GM21576 (cell line): ENCODE data around the gene EXTL1.
"Not testable (repeated sequence)": the region's sequence is repeated elsewhere in the genome, so short reads cannot be mapped to it uniquely, and the experiment has no call there.

Source experiments
- ATAC-seq: cut with Tn5 transposase; IDR thresholded peaks from one replicate; pipeline ENCODE4 v1.9.1; 2021; ENCODE audit warnings: mild to moderate bottlenecking, moderate library complexity; ENCODE audit not compliant: unreplicated experiment

The EXTL1 gene, protein sequence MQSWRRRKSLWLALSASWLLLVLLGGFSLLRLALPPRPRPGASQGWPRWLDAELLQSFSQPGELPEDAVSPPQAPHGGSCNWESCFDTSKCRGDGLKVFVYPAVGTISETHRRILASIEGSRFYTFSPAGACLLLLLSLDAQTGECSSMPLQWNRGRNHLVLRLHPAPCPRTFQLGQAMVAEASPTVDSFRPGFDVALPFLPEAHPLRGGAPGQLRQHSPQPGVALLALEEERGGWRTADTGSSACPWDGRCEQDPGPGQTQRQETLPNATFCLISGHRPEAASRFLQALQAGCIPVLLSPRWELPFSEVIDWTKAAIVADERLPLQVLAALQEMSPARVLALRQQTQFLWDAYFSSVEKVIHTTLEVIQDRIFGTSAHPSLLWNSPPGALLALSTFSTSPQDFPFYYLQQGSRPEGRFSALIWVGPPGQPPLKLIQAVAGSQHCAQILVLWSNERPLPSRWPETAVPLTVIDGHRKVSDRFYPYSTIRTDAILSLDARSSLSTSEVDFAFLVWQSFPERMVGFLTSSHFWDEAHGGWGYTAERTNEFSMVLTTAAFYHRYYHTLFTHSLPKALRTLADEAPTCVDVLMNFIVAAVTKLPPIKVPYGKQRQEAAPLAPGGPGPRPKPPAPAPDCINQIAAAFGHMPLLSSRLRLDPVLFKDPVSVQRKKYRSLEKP

DNA sequence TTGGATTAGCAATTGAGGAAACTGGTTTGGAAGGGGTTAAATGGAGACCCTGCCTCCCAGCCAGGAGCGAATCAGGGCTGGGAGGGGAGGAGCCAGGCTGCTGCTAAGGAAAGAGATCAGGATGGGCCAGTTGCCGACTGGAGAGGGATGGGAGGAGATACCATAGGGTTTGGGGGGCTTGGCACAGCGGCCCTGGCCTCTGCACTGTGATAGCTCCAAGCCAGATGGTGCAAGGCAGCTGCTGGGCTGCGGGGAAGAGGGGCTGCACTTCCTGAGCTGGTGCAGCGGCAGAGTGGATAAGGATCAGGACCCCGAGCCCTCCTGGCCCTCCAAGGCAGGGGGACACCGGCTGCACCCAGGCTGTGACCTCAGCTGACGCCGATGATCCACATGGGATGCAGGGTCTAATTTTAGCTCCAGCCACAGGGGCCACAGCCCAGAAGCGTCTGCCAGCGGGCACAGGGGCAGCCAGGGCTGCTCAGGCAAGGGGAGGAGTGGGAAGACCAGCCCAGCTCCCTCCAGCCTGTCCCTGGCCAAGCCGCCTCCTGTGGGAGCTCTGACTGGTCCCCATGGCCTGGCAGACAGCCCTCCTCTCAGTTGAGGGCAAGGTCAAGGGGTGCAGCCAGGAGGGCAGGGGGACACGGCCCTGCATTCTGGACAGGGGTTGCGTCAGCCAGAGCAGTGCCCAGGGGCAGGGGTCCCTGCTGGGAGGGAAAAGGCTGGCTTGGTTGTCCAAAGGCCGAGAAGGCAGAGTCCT, at the start of gene EXTL1:
TSS of gene EXTL1 (plus strand) at position 129 of the 757 bp plus-strand sequence. CDS start 872 bp downstream, outside the sequence.
- ATAC-seq = no peak

DNA sequence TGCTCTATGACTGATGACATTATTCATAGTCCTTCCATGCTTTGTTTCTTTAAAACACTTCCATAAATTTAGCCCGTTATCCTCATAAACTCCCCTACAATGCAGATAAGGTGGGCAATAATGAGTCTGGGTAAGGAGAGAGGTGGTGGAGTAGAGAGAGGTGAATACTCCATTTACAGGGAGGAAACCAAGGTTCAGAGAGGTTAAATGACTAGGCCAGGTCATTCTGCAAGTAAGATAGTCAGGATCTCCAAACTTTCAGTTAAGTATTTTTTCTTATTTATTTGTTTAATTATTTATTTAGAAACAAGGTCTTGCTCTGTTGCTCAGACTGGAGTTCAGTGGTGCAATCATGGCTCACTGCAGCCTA, 49.8 kb upstream of the EXTL1 start:
- no peak for ATAC-seq

DNA sequence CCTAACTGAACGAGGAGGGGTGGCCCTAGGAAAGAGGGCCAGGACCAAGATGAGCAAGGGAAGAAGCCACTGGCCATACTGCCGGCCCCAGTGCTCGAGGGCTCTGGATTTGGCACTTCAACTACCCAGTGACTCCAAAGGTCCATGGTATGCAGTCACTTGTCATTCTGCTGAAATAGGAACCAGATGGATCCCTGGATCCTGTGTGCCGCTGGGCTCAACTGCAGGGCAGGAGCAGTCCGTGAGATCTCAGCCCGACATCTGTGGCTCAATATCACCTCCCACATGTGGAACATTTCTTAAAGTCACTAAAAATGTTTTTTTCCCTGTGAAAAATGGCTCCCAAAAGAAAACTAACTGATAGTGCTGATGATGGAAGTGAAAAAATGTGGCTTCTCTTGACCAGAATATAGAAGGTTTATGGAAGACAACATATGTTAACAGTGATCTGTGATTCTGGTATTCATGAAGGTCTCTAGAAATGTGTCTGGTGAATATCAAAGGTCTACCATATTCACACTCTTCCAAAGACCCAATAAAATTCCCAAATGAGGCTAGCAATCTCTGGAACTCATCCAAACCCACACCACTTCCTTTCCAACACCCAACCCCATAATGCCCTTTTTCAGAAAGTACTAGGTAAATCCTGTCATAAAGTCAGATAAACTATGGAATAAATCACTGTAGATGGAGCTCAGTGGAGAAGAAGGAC, 47.8 kb upstream of the EXTL1 start:
- ATAC-seq = no peak

DNA sequence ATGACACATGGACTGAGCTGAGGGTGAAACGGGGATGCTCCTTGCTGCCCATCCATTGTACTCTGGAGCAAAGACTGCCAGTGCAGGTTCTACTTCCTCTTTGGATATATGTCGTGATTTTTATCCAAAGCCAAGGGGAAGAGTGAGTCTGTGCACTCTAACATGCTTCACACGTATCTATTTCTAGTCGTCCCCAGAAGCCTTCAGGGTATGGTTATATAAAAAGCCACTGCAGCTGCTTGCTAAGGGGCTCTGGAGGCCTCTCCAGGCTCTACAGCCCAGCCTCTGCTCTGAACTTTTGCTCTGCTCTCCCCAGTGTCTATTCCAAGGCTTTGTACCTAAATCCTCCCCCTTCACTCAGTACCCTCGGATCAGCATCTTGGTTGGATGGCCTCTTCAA, 43.8 kb upstream of the EXTL1 start:
- ATAC-seq = no peak

DNA sequence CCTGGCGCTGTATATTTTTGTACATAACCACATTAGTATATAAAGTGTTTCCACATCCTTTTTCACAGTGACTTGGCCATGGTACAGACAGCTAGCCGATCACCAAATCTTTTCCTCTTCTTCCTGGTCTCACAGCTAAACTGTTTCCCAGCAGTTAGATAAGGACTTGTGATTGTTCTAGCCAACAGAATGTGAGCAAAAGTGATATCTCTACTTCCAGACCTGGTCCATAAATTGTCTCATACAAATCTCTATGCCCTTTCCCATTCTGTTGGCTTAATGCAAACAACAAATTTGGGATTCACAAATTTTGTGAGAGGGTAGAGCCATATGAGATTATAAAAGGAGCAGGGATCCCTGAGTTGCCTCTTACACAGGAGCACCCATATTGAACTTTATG, 43.2 kb upstream of the EXTL1 start:
- no peak for ATAC-seq

DNA sequence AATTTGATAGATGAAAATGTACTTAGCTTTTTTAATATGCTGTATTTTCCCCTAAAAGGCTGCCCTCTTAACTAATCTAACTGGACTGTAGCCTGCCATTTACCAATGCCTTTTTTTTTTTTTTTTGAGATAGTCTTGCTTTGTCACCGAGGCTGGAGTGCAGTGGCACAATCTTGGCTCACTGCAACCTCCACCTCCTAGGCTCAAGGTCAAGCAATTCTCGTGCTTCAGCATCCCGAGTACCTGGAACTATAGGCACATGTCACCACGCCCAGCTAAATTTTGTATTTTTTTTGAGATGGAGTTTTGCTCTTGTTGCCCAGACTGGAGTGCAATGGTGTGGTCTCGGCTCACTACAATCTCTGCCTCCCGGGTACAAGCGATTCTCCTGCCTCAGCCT, 42.4 kb upstream of the EXTL1 start:
- no peak for ATAC-seq

DNA sequence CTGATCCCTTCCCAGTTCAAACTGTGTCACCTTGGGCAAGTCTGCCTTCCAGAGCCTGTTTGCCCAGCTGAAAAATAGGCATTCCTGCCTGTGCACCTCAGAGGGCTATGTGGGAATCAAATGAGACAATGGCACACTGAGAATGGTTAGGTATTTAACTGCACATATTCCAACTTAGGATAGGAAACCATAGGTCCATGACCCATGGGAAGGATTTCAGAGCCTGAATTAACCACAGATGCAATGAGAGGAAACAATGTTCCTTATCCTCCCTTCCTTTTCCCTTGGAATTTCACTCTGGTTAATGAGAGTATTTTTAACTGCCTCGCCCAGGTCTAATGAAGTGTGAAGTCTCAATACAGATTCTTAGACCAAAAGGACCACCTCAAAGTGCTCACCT, 36.4 kb upstream of the EXTL1 start:
- ATAC-seq = no peak

DNA sequence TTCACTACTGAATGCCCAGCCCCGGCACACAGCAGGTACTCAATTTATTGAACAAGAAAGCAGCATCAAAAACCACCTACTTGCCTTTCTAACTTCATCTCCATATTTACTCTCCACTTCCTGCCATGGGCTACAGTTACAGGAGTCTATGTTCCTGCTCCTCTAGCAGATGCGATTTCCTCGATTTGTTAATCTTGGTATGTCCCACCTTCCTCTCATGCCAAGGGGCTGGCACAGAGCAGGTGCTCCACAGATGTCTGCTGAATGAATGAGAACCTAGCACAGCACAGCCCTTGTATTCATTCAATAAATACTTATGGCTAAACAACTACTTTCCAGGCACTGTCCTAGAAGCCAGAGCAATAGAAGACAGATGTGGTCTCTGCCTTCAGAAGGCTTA, 35.9 kb upstream of the EXTL1 start:
- no peak for ATAC-seq

DNA sequence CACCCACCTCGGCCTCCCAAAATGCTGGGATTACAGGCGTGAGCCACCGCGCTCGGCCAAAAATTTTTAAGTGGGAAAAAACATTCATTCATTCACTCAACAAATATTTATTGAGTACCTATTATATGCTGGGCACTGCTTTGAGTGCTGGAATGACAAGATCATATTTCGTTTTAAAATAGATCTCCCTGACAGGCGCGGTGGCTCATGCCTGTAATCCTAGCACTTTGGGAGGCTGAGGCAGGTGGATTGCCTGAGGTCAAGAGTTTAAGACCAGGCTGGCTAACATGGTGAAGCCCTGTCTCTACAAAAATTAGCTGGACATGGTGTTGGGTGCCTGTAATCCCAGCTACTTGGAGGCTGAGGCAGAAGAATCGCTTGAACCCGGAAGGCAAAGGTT, 34.8 kb upstream of the EXTL1 start:
- ATAC-seq = not testable (repeated sequence)

DNA sequence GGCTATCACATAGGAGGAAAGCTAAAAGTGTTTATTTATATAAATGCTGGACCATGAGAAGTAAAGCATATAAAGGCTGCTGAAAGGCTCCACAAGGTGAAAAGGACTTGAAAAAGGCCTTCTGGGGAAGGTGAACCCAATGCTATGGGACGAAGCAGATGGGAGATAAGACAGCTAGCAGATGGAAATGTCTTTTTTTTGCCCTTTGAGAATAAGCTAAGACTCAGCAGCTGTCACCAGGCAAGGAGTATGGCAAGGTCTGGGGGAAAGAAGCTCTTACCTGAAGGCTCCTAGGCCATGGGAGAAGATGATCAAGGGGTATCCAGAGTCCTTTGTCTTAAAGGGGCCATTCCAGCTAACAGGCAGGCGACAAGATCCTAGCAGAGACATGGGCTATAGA, 33.6 kb upstream of the EXTL1 start:
- ATAC-seq = no peak

DNA sequence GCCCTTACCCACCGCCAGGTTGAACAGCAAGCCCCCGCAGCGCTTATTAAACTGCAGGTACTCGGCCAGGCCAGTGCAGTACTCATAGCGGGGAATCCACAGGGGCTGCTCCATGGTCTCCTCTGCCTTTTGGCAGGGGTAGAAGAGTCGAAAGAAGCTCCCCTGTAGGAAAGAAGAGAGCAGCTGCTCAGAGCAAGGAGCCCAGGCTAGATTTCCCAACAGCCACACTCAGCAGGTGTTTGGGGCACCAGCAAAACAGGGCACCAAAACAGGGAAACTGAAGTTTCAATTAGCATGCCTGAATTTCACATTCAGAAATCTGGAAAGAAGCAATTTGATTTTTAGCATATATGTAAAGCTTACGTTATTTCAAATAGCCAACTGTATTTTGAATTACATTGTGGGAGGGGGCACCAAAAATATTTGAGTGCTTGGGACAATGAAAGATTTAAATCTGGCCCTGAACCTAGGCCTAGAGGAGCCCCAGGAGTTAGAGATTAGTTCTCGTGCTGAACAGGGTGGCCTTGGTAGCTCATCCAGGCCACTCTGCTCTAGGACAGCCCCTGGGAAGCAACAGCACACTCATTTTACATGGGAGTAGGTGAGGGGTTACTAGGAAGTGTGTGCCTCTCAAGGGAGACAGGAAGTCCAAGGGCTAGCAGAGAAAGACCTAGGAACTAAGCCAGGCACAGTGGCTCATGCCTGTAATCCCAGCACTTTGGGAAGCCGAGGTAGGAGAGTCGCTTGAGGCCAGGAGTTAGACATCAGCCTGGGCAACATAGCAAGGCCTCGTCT, 31.9 kb upstream of the EXTL1 start:
- ATAC-seq = no peak

DNA sequence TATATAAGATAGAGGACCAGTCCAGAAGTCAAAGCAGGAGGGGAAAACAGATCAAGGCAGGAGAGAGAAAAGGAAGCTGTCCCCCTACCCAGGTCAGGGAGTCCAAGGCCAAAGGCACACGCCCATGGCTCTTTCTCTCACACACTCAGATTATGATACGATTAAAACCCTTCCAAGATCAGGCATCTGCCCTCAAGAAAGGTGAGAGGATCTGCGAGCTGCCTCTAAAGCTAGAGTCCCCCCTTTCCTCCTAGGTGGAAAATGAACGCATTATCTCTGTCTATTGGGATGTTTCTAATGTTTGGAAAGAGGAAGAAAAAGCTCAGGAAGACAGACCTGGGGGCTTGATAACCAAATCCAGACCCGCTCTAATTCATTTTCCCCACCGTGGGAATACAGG, 31.3 kb upstream of the EXTL1 start:
- ATAC-seq = no peak

DNA sequence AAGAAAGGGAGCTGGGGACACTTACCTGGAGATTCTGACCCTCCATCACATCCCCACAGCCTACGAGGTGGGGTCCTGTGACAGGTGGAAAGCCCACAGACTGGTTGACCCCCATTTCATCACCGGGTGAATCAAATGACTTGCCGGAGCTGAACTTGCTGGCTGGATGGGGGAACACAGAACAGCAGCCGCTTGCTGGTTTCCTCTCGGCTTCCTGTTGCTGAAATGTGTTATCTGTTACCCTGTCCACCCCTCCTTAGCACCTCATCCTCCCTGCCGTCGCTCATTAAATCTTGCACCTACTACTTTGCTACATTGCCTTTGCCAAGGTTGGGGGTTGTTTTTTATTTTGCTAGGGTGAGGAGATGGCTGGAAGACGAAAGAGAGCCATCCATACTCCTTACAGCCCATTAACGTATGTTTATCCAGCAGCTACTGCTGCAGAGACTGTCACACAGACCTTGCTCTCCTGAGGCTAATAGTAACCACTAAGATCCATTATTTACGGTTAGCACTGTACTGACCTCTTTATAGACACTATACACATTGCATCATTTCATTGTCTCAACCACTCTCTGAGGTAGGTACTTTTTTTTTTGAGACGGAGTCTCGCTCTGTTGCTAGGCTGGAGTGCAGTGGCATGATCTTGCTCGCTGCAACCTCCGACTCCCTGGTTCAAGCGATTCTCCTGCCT, 30.7 kb upstream of the EXTL1 start:
- ATAC-seq = no peak

DNA sequence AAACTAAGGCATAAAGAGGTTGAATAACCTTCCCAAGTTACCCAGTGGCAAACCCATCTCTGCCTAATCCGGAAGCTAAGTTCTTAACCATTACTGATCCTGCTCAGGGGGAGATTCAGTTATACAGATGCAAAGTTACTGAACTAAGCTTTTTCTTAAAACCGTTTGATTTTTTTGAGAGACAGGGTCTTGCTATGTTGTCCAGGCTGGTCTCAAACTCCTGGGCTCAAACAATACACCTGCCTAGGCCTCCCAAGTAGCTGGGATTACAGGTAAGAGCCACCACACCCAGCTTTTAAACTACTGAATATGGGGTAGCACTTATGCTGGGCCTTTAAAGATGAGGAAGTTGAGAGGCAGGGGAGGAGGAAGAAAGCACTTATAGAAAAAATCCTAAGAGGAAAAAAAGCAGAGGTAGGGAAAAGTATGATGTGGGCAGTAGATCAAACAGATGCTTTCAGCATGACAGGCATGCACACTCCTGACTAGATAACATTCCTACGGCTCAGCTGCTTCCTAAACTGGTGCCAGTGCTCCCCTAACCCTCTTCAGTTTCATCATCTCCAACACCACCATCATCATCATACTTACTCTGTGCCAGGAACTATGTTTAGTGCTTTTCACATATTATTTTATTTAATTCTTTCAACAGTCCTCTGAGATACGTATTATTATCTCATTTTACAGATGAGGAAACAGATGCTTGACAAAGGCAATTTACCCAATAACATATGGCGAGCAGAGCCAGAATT, 29.5 kb upstream of the EXTL1 start:
- ATAC-seq = no peak

DNA sequence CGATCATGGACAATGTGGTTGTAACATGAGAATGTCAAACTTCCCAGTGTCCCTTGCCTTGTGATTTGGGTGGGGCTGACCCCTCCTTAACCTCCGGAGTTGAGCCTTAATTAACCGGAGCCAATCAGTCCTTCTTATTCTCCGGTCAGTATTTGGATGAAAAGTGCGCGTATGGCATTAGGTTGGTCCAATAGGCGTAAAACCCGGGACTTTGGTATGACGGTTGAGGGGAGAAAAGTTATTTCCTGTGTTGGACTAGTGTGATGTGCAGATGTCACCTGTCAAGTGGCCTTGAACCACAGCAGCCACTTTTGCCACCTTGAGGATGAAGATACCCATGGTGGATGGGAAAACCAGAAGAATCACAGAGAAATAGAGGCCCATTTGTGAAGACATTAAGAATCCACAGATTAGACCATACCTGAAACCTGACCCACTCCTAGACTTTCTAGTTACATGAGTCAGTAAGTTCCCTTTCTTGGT, 28.8 kb upstream of the EXTL1 start:
- ATAC-seq = no peak

DNA sequence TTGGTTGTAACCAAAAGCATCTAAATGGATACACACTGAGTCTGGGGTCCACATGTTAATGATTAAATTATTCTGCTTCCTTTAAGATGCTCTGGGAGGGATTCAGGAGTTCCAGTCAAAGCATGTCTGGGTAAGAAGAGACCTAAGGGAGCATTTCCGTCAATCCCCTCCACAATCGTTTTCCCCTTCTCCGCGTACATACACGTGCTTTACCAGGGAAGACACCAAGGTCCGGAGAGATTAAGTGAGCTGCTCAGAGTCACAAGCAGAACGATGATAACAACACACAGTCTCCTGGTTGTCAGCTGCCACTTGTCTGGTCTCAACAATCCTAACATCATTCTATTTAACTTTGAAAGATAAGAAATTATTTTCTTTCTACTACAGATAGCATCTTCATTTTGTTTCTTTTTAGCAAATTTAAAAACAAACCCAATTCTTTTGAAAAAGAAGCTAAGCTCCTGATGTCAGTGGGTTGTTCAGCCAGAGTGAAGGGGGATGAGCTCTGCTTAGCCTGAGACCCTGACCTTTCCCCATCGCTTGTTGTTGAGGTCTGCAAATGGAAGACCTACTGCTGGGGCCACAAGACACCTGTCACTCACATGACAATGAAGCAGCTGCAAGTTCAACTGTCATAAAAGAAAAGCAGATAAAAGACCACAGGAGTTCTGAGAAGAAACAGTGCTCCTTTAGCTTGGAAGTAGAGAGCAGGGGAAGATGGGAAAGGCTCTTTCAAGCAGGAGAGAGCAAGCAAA, 28.2 kb upstream of the EXTL1 start:
- ATAC-seq = no peak

DNA sequence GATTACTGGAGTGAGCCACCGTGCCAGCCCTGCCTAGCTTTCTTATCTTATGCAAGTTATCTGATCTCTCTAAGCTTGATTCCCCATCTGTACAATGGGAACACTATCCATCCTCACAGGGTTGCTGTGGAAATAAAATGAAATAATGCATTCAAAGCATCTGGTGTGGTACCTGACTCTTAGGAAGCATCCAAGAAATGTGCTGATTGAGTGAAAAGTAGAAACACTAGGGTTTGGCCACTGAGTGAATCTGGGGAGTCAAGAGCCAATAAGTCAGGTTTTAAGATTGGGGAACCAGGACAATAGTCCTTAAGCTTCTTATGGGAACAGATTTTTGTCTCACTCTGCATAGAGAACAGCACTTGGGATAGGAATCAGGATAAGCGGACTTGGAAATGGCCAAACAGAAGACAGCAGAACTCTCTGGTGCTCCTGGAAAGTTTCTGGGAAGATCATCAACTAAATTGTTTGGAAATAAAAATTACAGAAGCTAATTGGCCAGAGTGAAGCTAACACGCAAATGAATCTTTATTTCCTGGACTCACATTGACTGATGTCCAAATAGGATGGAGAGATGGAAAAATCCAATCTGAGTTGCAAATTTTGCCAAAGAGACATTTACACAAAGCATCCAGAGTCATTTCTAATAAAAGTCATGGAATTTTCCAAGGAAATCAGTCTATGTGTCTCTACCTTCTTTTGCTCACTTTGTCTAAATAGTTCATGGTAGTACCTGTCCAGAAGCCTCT, 27.0 kb upstream of the EXTL1 start:
- no peak for ATAC-seq
